Measurements from ENCODE around the gene KCNJ16.

DNA sequence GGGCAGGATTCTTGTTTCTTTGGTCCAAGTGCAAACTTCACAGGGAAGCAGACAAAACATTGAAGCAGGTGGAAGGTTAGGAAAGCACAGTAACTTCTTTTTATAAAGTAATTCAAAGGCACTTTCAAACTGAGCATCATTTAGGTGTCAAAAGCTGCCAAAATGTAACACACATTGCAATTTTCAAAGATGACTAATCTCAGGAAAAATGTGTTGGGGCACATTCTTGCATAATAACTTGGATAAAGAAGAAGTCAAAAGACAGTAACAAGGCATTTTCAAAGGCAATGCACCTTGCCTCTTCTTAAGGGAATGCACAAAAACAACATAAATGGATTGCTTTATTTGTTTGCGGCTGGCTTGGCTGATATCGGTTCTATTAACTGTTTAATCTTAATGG lies 97.9 kb downstream of the KCNJ16 start:
- TF ChIP-seq, protein P1, sequence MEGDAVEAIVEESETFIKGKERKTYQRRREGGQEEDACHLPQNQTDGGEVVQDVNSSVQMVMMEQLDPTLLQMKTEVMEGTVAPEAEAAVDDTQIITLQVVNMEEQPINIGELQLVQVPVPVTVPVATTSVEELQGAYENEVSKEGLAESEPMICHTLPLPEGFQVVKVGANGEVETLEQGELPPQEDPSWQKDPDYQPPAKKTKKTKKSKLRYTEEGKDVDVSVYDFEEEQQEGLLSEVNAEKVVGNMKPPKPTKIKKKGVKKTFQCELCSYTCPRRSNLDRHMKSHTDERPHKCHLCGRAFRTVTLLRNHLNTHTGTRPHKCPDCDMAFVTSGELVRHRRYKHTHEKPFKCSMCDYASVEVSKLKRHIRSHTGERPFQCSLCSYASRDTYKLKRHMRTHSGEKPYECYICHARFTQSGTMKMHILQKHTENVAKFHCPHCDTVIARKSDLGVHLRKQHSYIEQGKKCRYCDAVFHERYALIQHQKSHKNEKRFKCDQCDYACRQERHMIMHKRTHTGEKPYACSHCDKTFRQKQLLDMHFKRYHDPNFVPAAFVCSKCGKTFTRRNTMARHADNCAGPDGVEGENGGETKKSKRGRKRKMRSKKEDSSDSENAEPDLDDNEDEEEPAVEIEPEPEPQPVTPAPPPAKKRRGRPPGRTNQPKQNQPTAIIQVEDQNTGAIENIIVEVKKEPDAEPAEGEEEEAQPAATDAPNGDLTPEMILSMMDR (IDR thresholded peaks at IDR 0.05; ENCODE audit: low read depth, low read length, poor library complexity, severe bottlenecking), result no peak
- TF ChIP-seq EZH2phosphoT487 (IDR thresholded peaks at IDR 0.05; ENCODE audit: borderline replicate concordance, low read length), result no peak
